Neural cell (in vitro differentiated cells): Measurements from ENCODE around the gene WDR7.

Source experiments
- CTCF ChIP-seq: fragments of 450-650 bp; IDR thresholded peaks from 2 replicates; pipeline ENCODE4 v1.5.1; 2014; ENCODE audit warnings: antibody characterized with exemption, mild to moderate bottlenecking, moderate library complexity; ENCODE audit not compliant: poor library complexity, severe bottlenecking
- EZH2 ChIP-seq: fragments of 200-600, 300-800 bp; shearing (Covaris generic), sonication (generic); IDR thresholded peaks from 2 replicates; pipeline ENCODE4 v1.6.1; 2014; ENCODE audit warnings: antibody characterized with exemption, low read length, borderline replicate concordance, mild to moderate bottlenecking; ENCODE audit not compliant: insufficient read depth, poor library complexity, severe bottlenecking
- POLR2AphosphoS5 ChIP-seq: IDR thresholded peaks from 2 replicates; pipeline ENCODE4 v1.6.1; 2012
- REST ChIP-seq: IDR thresholded peaks from 2 replicates; pipeline ENCODE4 v1.6.1; 2012; ENCODE audit warnings: borderline replicate concordance

DNA sequence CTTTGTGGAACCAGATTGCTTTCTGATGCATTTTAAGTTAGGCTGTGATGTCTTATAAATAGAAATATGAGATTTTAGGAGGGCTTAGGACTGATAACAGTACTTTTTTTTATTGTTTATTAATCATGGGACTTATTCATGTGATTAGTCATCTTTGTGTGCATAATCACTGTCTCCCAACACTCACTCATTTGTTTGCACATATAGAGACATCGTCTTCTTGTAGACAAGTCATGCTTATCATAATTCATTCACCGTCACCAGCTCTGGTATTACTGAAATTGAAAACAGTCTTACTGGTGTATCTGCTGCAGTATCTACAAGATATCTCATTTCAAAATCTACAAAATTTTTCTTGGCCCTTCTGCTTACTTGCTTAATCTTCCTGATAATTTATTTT, 45.8 kb downstream of the WDR7 start:
- TF ChIP-seq EZH2 = no peak
- no peak for TF ChIP-seq CTCF
- TF ChIP-seq REST = no peak
- TF ChIP-seq POLR2AphosphoS5 = no peak
